Measurements from ENCODE around the gene TMEM82. TPM values are rescaled to one million over a fixed set of nuclear protein-coding genes. Genes with fewer than 3 reads are reported as not detected.
A peak's percentile ranks its signal among the peaks of the same experiment; 100 is the strongest.

Gene TMEM82
- total and polyA plus RNA-seq, 2 experiments from 2014 or later = 0.42 TPM; not detected in 1

GRCh38 chr1:15755021-15755645, 12.8 kb downstream of the TMEM82 start (continued):
- no peak for TF ChIP-seq ZNF462 (CRISPR knock-in tag; IDR thresholded peaks at IDR 0.05)
- TF ChIP-seq, protein P1, sequence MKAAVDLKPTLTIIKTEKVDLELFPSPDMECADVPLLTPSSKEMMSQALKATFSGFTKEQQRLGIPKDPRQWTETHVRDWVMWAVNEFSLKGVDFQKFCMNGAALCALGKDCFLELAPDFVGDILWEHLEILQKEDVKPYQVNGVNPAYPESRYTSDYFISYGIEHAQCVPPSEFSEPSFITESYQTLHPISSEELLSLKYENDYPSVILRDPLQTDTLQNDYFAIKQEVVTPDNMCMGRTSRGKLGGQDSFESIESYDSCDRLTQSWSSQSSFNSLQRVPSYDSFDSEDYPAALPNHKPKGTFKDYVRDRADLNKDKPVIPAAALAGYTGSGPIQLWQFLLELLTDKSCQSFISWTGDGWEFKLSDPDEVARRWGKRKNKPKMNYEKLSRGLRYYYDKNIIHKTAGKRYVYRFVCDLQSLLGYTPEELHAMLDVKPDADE (IDR thresholded peaks at IDR 0.05) = no peak

DNA sequence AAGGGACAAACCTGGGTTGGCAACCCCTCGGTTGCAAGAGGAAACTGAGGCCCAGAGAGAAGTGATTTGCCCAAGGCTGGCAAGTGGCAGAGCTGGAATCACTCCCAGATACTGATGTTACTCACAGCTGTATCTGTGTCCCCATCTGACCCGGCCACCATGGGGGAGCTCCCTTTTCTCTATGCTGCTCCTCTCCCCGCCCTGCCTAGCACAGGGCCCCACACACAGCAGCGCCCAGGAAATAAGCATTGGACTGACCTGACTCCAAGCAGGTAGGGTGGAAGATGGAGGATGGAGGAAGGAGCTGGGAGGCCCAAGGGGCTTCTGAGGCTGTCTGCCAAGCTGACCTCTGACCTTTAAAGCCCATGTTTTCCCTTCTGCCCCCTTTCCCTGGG, 13.3 kb downstream of the TMEM82 start:
- H3K27me3 ChIP-seq (ENCODE audit: insufficient read depth) = no peaks in the 10 kb centered on the region

More for the DNA sequence above, 13.3 kb downstream of the TMEM82 start:
- no peak for ATAC-seq
- H3K79me2 ChIP-seq (replicated peaks; ENCODE audit: insufficient read depth) = peaks cover 17% of the 10 kb centered on the region
- H3K27ac Mint-ChIP-seq = no peak overlapping the region
- no peaks in the 10 kb centered on the region for H4K20me1 ChIP-seq (replicated peaks; ENCODE audit: insufficient read depth)
- peak overlapping the region; percentile 30; the same call in 1 of the 3 replicates for H3K4me3 Mint-ChIP-seq
- H3K4me1 ChIP-seq (ENCODE audit: insufficient read depth) = peaks cover 35% of the 10 kb centered on the region
- no peaks in the 10 kb centered on the region for H3K36me3 ChIP-seq (ENCODE audit: insufficient read depth)
- H3K27me3 Mint-ChIP-seq (ENCODE audit: insufficient read depth, low read depth, poor library complexity) = peaks cover 28% of the 10 kb centered on the region
- H3K9me3 Mint-ChIP-seq = no peaks in the 10 kb centered on the region
- peaks cover 33% of the 10 kb centered on the region for H3K4me1 Mint-ChIP-seq
- no peaks in the 10 kb centered on the region for H3K9me2 ChIP-seq (ENCODE audit: insufficient read depth)
- no peak overlapping the region for H3K27ac ChIP-seq (ENCODE audit: low read depth)
- peaks cover 5% of the 10 kb centered on the region; the same call in 2 of the 3 replicates for H3K36me3 Mint-ChIP-seq (ENCODE audit: low read depth)
- TF ChIP-seq JUNB (IDR thresholded peaks at IDR 0.05; ENCODE audit: unreplicated experiment) (no peak), EZH2phosphoT487 (IDR thresholded peaks at IDR 0.05; ENCODE audit: unreplicated experiment) (no peak), CTCF (conservative IDR thresholded peaks at IDR 0.05; ENCODE audit: low read depth in 2 of 2) (no peak), POLR2AphosphoS5 (IDR thresholded peaks at IDR 0.05; ENCODE audit: low read depth) (no peak), REST (IDR thresholded peaks at IDR 0.05; ENCODE audit: unreplicated experiment) (no peak)
- TF ChIP-seq, protein P1 (IDR thresholded peaks at IDR 0.05) = no peak
- H2AFZ ChIP-seq = no peak overlapping the region
- H3K4me2 ChIP-seq = peak overlapping the region; percentile 57; the same call in 1 of the 2 replicates
- peaks cover 30% of the 10 kb centered on the region for H3F3A ChIP-seq (replicated peaks; ENCODE audit: low read depth)
- no peak for DNase-seq (ENCODE audit: low spot score)
- no peak overlapping the region for H3K4me3 ChIP-seq

Data from GM23338 (cell line).